ENCODE data around the gene TNFAIP2. TPM values are rescaled to one million over a fixed set of nuclear protein-coding genes. Genes with fewer than 3 reads are reported as not detected.
"Not testable (repeated sequence)": the region's sequence is repeated elsewhere in the genome, so short reads cannot be mapped to it uniquely, and the experiment has no call there.

Gene TNFAIP2
- total RNA-seq, 1 experiment from 2014 or later: not detected

GRCh38 chr14:103143506-103143905 is 20.2 kb downstream of the TNFAIP2 start:
- no peak overlapping the region for H2AFZ ChIP-seq (ENCODE audit: low read length)
- H3K27ac ChIP-seq (ENCODE audit: low read length): no peak overlapping the region
- H3K4me3 ChIP-seq (ENCODE audit: low read length): no peak overlapping the region
- H3K79me2 ChIP-seq (ENCODE audit: low read length): no peaks in the 10 kb centered on the region
- DNase-seq: no peak
- no peak overlapping the region for H3K9ac ChIP-seq (ENCODE audit: low read length)
- H3K9me3 ChIP-seq (ENCODE audit: low read length): no peaks in the 10 kb centered on the region
- H3K4me1 ChIP-seq (ENCODE audit: low read length): peaks cover 23% of the 10 kb centered on the region
- no peaks in the 10 kb centered on the region for H3K9me2 ChIP-seq (replicated peaks; ENCODE audit: insufficient read depth, low read length)
- H3K36me3 ChIP-seq (ENCODE audit: insufficient read depth, low read length): no peaks in the 10 kb centered on the region
- H3K27me3 ChIP-seq (ENCODE audit: low read length): no peaks in the 10 kb centered on the region
- no peak overlapping the region for H3K4me2 ChIP-seq (ENCODE audit: low read depth, low read length, poor library complexity, severe bottlenecking)
- H4K20me1 ChIP-seq (ENCODE audit: insufficient read depth, low read depth, low read length): no peaks in the 10 kb centered on the region

GRCh38 chr14:103144085-103144484 is 20.8 kb downstream of the TNFAIP2 start:
- no peak overlapping the region for H2AFZ ChIP-seq (ENCODE audit: low read length)
- H3K9me3 ChIP-seq (ENCODE audit: low read length): no peaks in the 10 kb centered on the region

GRCh38 chr14:103146141-103146709 is 23.0 kb downstream of the TNFAIP2 start:
- H3K9me3 ChIP-seq (ENCODE audit: low read length): no peaks in the 10 kb centered on the region
- no peaks in the 10 kb centered on the region for H3K9me2 ChIP-seq (replicated peaks; ENCODE audit: insufficient read depth, low read length)
- H3K27ac ChIP-seq (ENCODE audit: low read length): no peak overlapping the region
- H2AFZ ChIP-seq (ENCODE audit: low read length): no peak overlapping the region
- no peaks in the 10 kb centered on the region for H3K27me3 ChIP-seq (ENCODE audit: low read length)
- no peak overlapping the region for H3K4me3 ChIP-seq (ENCODE audit: low read length)
- no peaks in the 10 kb centered on the region for H3K79me2 ChIP-seq (ENCODE audit: low read length)
- no peak overlapping the region for H3K4me2 ChIP-seq (ENCODE audit: low read depth, low read length, poor library complexity, severe bottlenecking)
- peaks cover 18% of the 10 kb centered on the region for H3K4me1 ChIP-seq (ENCODE audit: low read length)
- no peaks in the 10 kb centered on the region for H3K36me3 ChIP-seq (ENCODE audit: insufficient read depth, low read length)
- no peak for DNase-seq
- H4K20me1 ChIP-seq (ENCODE audit: insufficient read depth, low read depth, low read length): no peaks in the 10 kb centered on the region
- H3K9ac ChIP-seq (ENCODE audit: low read length): no peak overlapping the region

More at GRCh38 chr14:103144085-103144484, 20.8 kb downstream of the TNFAIP2 start:
- Histone ChIP-seq H3K4me2 (ENCODE audit: low read depth, low read length, poor library complexity, severe bottlenecking) (no peak overlapping the region), H3K27ac (ENCODE audit: low read length) (no peak overlapping the region), H3K9me2 (replicated peaks; ENCODE audit: insufficient read depth, low read length) (no peaks in the 10 kb centered on the region), H3K79me2 (ENCODE audit: low read length) (no peaks in the 10 kb centered on the region), H3K36me3 (ENCODE audit: insufficient read depth, low read length) (no peaks in the 10 kb centered on the region), H3K27me3 (ENCODE audit: low read length) (no peaks in the 10 kb centered on the region), H3K9ac (ENCODE audit: low read length) (no peak overlapping the region), H3K4me1 (ENCODE audit: low read length) (peaks cover 23% of the 10 kb centered on the region), H3K4me3 (ENCODE audit: low read length) (no peak overlapping the region), H4K20me1 (ENCODE audit: insufficient read depth, low read depth, low read length) (no peaks in the 10 kb centered on the region)
- no peak for DNase-seq

GRCh38 chr14:103149351-103150237 is 26.3 kb downstream of the TNFAIP2 start:
- Histone ChIP-seq H3K9me2 (replicated peaks; ENCODE audit: insufficient read depth, low read length) (no peaks in the 10 kb centered on the region), H3K4me1 (ENCODE audit: low read length) (no peaks in the 10 kb centered on the region; the same call in 1 of the 2 replicates), H3K9ac (ENCODE audit: low read length) (no peak overlapping the region), H3K4me2 (ENCODE audit: low read depth, low read length, poor library complexity, severe bottlenecking) (no peak overlapping the region), H3K4me3 (ENCODE audit: low read length) (no peak overlapping the region), H3K79me2 (ENCODE audit: low read length) (no peaks in the 10 kb centered on the region), H4K20me1 (ENCODE audit: insufficient read depth, low read depth, low read length) (no peaks in the 10 kb centered on the region), H3K9me3 (ENCODE audit: low read length) (no peaks in the 10 kb centered on the region), H3K27me3 (ENCODE audit: low read length) (no peaks in the 10 kb centered on the region), H3K36me3 (ENCODE audit: insufficient read depth, low read length) (no peaks in the 10 kb centered on the region), H2AFZ (ENCODE audit: low read length) (no peak overlapping the region), H3K27ac (ENCODE audit: low read length) (no peak overlapping the region)
- DNase-seq: no peak

- H3K27me3 ChIP-seq (ENCODE audit: low read length): no peaks in the 10 kb centered on the region
- no peaks in the 10 kb centered on the region for H3K9me2 ChIP-seq (replicated peaks; ENCODE audit: insufficient read depth, low read length)
- H2AFZ ChIP-seq (ENCODE audit: low read length): no peak overlapping the region
- H3K27ac ChIP-seq (ENCODE audit: low read length): no peak overlapping the region
- no peaks in the 10 kb centered on the region; the same call in 1 of the 2 replicates for H3K4me1 ChIP-seq (ENCODE audit: low read length)
- no peak for DNase-seq
- H3K79me2 ChIP-seq (ENCODE audit: low read length): no peaks in the 10 kb centered on the region
- no peak overlapping the region for H3K4me3 ChIP-seq (ENCODE audit: low read length)
- H3K36me3 ChIP-seq (ENCODE audit: insufficient read depth, low read length): no peaks in the 10 kb centered on the region
- H4K20me1 ChIP-seq (ENCODE audit: insufficient read depth, low read depth, low read length): no peaks in the 10 kb centered on the region
- H3K4me2 ChIP-seq (ENCODE audit: low read depth, low read length, poor library complexity, severe bottlenecking): no peak overlapping the region
- no peaks in the 10 kb centered on the region for H3K9me3 ChIP-seq (ENCODE audit: low read length)
- no peak overlapping the region for H3K9ac ChIP-seq (ENCODE audit: low read length)
Observed at GRCh38 chr14:103151270-103151945, 28.1 kb downstream of the TNFAIP2 start.

- H2AFZ ChIP-seq (ENCODE audit: low read length): no peak overlapping the region
- no peak overlapping the region for H3K9ac ChIP-seq (ENCODE audit: low read length)
- H3K4me3 ChIP-seq (ENCODE audit: low read length): no peak overlapping the region
- H3K79me2 ChIP-seq (ENCODE audit: low read length): no peaks in the 10 kb centered on the region
- H3K4me2 ChIP-seq (ENCODE audit: low read depth, low read length, poor library complexity, severe bottlenecking): no peak overlapping the region
- no peak overlapping the region for H3K27ac ChIP-seq (ENCODE audit: low read length)
- H3K9me3 ChIP-seq (ENCODE audit: low read length): no peaks in the 10 kb centered on the region
- no peaks in the 10 kb centered on the region; the same call in 1 of the 2 replicates for H3K4me1 ChIP-seq (ENCODE audit: low read length)
- no peak for DNase-seq
- H3K36me3 ChIP-seq (ENCODE audit: insufficient read depth, low read length): no peaks in the 10 kb centered on the region
- H4K20me1 ChIP-seq (ENCODE audit: insufficient read depth, low read depth, low read length): no peaks in the 10 kb centered on the region
- H3K9me2 ChIP-seq (replicated peaks; ENCODE audit: insufficient read depth, low read length): no peaks in the 10 kb centered on the region
- no peaks in the 10 kb centered on the region for H3K27me3 ChIP-seq (ENCODE audit: low read length)
Observed at GRCh38 chr14:103155010-103155409, 31.7 kb downstream of the TNFAIP2 start.

- not testable (repeated sequence) for H3K9me2 ChIP-seq (replicated peaks; ENCODE audit: insufficient read depth, low read length); H3K9ac ChIP-seq (ENCODE audit: low read length); H3K9me3 ChIP-seq (ENCODE audit: low read length); H3K27me3 ChIP-seq (ENCODE audit: low read length); H3K4me2 ChIP-seq (ENCODE audit: low read depth, low read length, poor library complexity, severe bottlenecking); DNase-seq; H4K20me1 ChIP-seq (ENCODE audit: insufficient read depth, low read depth, low read length); H3K4me1 ChIP-seq (ENCODE audit: low read length); H3K36me3 ChIP-seq (ENCODE audit: insufficient read depth, low read length); H2AFZ ChIP-seq (ENCODE audit: low read length); H3K79me2 ChIP-seq (ENCODE audit: low read length); H3K27ac ChIP-seq (ENCODE audit: low read length); H3K4me3 ChIP-seq (ENCODE audit: low read length)
Observed at GRCh38 chr14:103155416-103155815, 32.2 kb downstream of the TNFAIP2 start.

GRCh38 chr14:103155826-103156394 is 32.6 kb downstream of the TNFAIP2 start:
- Histone ChIP-seq H4K20me1 (ENCODE audit: insufficient read depth, low read depth, low read length) (no peaks in the 10 kb centered on the region), H3K4me1 (ENCODE audit: low read length) (no peaks in the 10 kb centered on the region; the same call in 1 of the 2 replicates), H3K79me2 (ENCODE audit: low read length) (no peaks in the 10 kb centered on the region), H2AFZ (ENCODE audit: low read length) (no peak overlapping the region), H3K9me3 (ENCODE audit: low read length) (no peaks in the 10 kb centered on the region), H3K9me2 (replicated peaks; ENCODE audit: insufficient read depth, low read length) (no peaks in the 10 kb centered on the region), H3K9ac (ENCODE audit: low read length) (no peak overlapping the region), H3K27ac (ENCODE audit: low read length) (no peak overlapping the region), H3K27me3 (ENCODE audit: low read length) (no peaks in the 10 kb centered on the region), H3K4me2 (ENCODE audit: low read depth, low read length, poor library complexity, severe bottlenecking) (no peak overlapping the region), H3K4me3 (ENCODE audit: low read length) (no peak overlapping the region), H3K36me3 (ENCODE audit: insufficient read depth, low read length) (no peaks in the 10 kb centered on the region)
- DNase-seq: no peak

Data from Karpas-422 (cell line).